OCI-LY1 (cell line): Measurements from ENCODE around the gene PDCD2.
A peak's percentile ranks its signal among the peaks of the same experiment; 100 is the strongest.
"Not testable (repeated sequence)": the region's sequence is repeated elsewhere in the genome, so short reads cannot be mapped to it uniquely, and the experiment has no call there.

Source experiments
- H2AFZ ChIP-seq: fragments of 200-600 bp; sonication (generic), shearing (Covaris generic); 2 replicates; pipeline ENCODE4 v1.6.0; 2014; ENCODE audit warnings: antibody characterized with exemption, mild to moderate bottlenecking, low read length
- H3F3A ChIP-seq: fragments of 200-600 bp; sonication (generic), shearing (Covaris generic); 2 replicates; pipeline ENCODE4 v1.6.0; 2014; ENCODE audit warnings: mild to moderate bottlenecking, antibody characterized with exemption, low read length, moderate library complexity; ENCODE audit not compliant: insufficient read depth
- H3K27ac ChIP-seq: fragments of 200-600 bp; sonication (generic); 2 replicates; pipeline ENCODE4 v1.5.1; 2014; ENCODE audit warnings: low read length, mixed run types, mild to moderate bottlenecking, low read depth; ENCODE audit not compliant: poor library complexity, severe bottlenecking
- H3K27me3 ChIP-seq: fragments of 200-600 bp; sonication (generic); 2 replicates; pipeline ENCODE4 v1.6.0; 2014; ENCODE audit warnings: antibody characterized with exemption, mild to moderate bottlenecking, low read length, moderate library complexity; ENCODE audit not compliant: insufficient read depth
- H3K36me3 ChIP-seq: fragments of 200-600 bp; sonication (generic); 2 replicates; pipeline ENCODE4 v1.6.1; 2014; ENCODE audit warnings: mild to moderate bottlenecking, antibody characterized with exemption, low read length, moderate library complexity, mixed read lengths; ENCODE audit not compliant: insufficient read depth
- H3K4me1 ChIP-seq: fragments of 200-600 bp; sonication (generic); 2 replicates; pipeline ENCODE4 v1.5.1; 2014; ENCODE audit warnings: mild to moderate bottlenecking, low read length, moderate library complexity; ENCODE audit not compliant: insufficient read depth, severe bottlenecking
- H3K4me2 ChIP-seq: fragments of 200-600 bp; sonication (generic), shearing (Covaris generic); 2 replicates; pipeline ENCODE4 v1.6.1; 2014; ENCODE audit warnings: low read length
- H3K4me3 ChIP-seq: fragments of 200-600 bp; sonication (generic); 2 replicates; pipeline ENCODE4 v1.5.1; 2014; ENCODE audit warnings: low read length, low read depth, mild to moderate bottlenecking, mixed read lengths; ENCODE audit not compliant: poor library complexity, severe bottlenecking
- H3K79me2 ChIP-seq: fragments of 200-600 bp; shearing (Covaris generic); 2 replicates; pipeline ENCODE4 v1.6.1; 2016; ENCODE audit warnings: mixed run types, low read length, mixed read lengths; ENCODE audit not compliant: insufficient read depth
- H3K9ac ChIP-seq: fragments of 200-600 bp; sonication (generic), shearing (Covaris generic); 2 replicates; pipeline ENCODE4 v1.6.1; 2014; ENCODE audit warnings: mild to moderate bottlenecking, low read length, mixed read lengths
- H3K9me2 ChIP-seq: fragments of 200-600 bp; sonication (generic), shearing (Covaris generic); 2 replicates; pipeline ENCODE4 v1.6.1; 2014; ENCODE audit warnings: low read depth, mild to moderate bottlenecking, low read length, mixed read lengths
- H3K9me3 ChIP-seq: fragments of 200-600 bp; shearing (Covaris generic); 2 replicates; pipeline ENCODE4 v1.6.1; 2014; ENCODE audit warnings: low read length, mixed read lengths
- H4K20me1 ChIP-seq: fragments of 200-600 bp; sonication (generic), shearing (Covaris generic); 2 replicates; pipeline ENCODE4 v1.6.0; 2016; ENCODE audit warnings: mild to moderate bottlenecking, low read length; ENCODE audit not compliant: insufficient read depth
- CTCF ChIP-seq: fragments of 200-600 bp; sonication (generic), shearing (Covaris generic); IDR thresholded peaks from 2 replicates; pipeline ENCODE4 v1.5.1; 2017; ENCODE audit warnings: mild to moderate bottlenecking, antibody characterized with exemption, low read length, moderate library complexity, mixed read lengths
- EZH2 ChIP-seq: fragments of 200-600 bp; sonication (generic), shearing (Covaris generic); IDR thresholded peaks from 2 replicates; pipeline ENCODE4 v1.8.0; 2017; ENCODE audit warnings: borderline replicate concordance, mixed run types, mild to moderate bottlenecking, antibody characterized with exemption, low read length, moderate library complexity, mixed read lengths

Gene PDCD2

GRCh38 chr6:170533792-170534191, 50.6 kb downstream of the PDCD2 start:
- Histone ChIP-seq H3K9me2 (no peaks in the 10 kb centered on the region), H3K36me3 (peaks cover 65% of the 10 kb centered on the region), H3K9ac (no peak overlapping the region), H3F3A (no peaks in the 10 kb centered on the region), H3K27me3 (no peaks in the 10 kb centered on the region), H3K27ac (no peak overlapping the region), H2AFZ (no peak overlapping the region), H3K4me3 (no peak overlapping the region), H3K9me3 (no peaks in the 10 kb centered on the region), H3K4me1 (no peaks in the 10 kb centered on the region), H3K4me2 (no peak overlapping the region), H3K79me2 (no peaks in the 10 kb centered on the region), H4K20me1 (no peaks in the 10 kb centered on the region)
- TF ChIP-seq CTCF, result no peak
- no peak for TF ChIP-seq EZH2

DNA sequence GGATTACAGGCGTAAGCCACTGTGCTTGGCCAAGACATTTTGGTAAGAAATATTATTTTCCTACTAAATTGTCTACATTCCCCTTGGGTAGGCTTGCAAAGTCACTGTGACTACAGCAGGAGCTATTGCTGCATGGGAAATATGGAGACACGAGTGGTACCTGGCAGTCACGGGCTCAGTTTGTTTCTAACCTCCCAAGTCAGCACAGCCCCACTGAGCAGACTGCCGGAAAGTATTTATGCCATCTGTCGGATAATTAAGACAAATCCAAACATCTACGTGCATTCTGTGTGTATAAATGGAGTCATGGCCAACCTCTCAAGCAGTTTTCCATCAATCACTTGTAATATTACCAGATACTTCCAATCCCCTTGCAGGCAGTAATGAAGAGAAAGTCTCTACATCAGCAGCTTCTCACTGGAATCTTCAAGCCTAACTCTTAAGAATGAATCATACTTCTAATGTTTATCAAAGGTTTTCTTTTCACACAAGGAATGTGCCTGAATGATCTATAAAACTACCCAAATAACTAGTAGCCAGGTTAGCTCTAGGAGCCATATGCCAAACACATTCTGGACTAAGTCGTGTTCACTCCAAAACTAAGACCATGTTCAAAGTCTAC, 51.5 kb downstream of the PDCD2 start:
- Histone ChIP-seq H3K36me3 (peaks cover 57% of the 10 kb centered on the region), H3K4me2 (no peak overlapping the region), H3K27me3 (no peaks in the 10 kb centered on the region), H3K27ac (no peak overlapping the region), H3K4me1 (no peaks in the 10 kb centered on the region), H4K20me1 (no peaks in the 10 kb centered on the region), H3K9me3 (no peaks in the 10 kb centered on the region), H2AFZ (no peak overlapping the region), H3K9me2 (no peaks in the 10 kb centered on the region), H3F3A (no peaks in the 10 kb centered on the region), H3K4me3 (no peak overlapping the region), H3K9ac (no peak overlapping the region), H3K79me2 (no peaks in the 10 kb centered on the region)
- TF ChIP-seq EZH2 (no peak), CTCF (no peak)

GRCh38 chr6:170529839-170530469, 54.5 kb downstream of the PDCD2 start:
- H3K79me2 ChIP-seq, result no peaks in the 10 kb centered on the region
- no peak overlapping the region for H3K4me2 ChIP-seq
- no peaks in the 10 kb centered on the region for H3F3A ChIP-seq

DNA sequence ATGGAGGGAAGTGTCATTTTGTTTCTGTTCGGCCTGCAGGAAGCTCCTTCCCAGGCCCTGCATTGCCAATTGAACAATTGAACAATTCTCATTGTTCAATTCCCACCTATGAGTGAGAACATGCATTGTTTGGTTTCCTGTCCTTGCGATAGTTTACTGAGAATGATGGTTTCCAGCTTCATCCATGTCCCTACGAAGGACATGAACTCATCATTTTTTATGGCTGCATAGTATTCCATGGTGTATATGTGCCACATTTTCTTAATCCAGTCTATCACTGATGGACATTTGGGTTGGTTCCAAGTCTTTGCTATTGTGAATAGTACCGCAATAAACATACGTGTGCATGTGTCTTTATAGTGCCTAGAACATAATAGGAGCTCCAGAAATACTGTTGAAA, 56.4 kb downstream of the PDCD2 start:
- not testable (repeated sequence) for H3K27me3 ChIP-seq, H3K36me3 ChIP-seq, H3K4me1 ChIP-seq, H3K4me2 ChIP-seq, H3K9me3 ChIP-seq, H3F3A ChIP-seq, H3K79me2 ChIP-seq, H3K4me3 ChIP-seq, H3K9me2 ChIP-seq, H3K9ac ChIP-seq, H3K27ac ChIP-seq, H2AFZ ChIP-seq, H4K20me1 ChIP-seq

More at GRCh38 chr6:170529839-170530469, 54.5 kb downstream of the PDCD2 start:
- Histone ChIP-seq H2AFZ (no peak overlapping the region), H3K27ac (no peak overlapping the region), H4K20me1 (no peaks in the 10 kb centered on the region), H3K4me1 (no peaks in the 10 kb centered on the region), H3K36me3 (peaks cover 27% of the 10 kb centered on the region), H3K9me2 (no peaks in the 10 kb centered on the region), H3K4me3 (no peak overlapping the region), H3K9ac (no peak overlapping the region), H3K27me3 (no peaks in the 10 kb centered on the region), H3K9me3 (no peaks in the 10 kb centered on the region)
- TF ChIP-seq CTCF (peak; percentile 84), EZH2 (no peak)
